HS-27A (cell line): Measurements from ENCODE around the gene IFRD1.

ENCODE experiments used
- DNase-seq: peaks from one replicate; pipeline ENCODE4 v3.0.0-alpha.2; 2012; ENCODE audit warnings: low read depth, missing footprints

Gene IFRD1

GRCh38 chr7:112449902-112450806, at the start of gene IFRD1:
TSS of gene IFRD1 (plus strand) at chr7:112450460. CDS start at chr7:112450689, 229 bp downstream.
- peak; percentile 81 for DNase-seq

- no peak for DNase-seq
Measured at GRCh38 chr7:112404321-112404720, 45.9 kb upstream of the IFRD1 start.

- no peak for DNase-seq
Measured at GRCh38 chr7:112405286-112405685, 45.0 kb upstream of the IFRD1 start.

GRCh38 chr7:112407261-112407660, 43.0 kb upstream of the IFRD1 start:
- no peak for DNase-seq

- DNase-seq: no peak
Measured at GRCh38 chr7:112410092-112410491, 40.2 kb upstream of the IFRD1 start.

- DNase-seq: no peak
Measured at GRCh38 chr7:112411186-112411795, 39.0 kb upstream of the IFRD1 start.

- DNase-seq: no peak
Measured at GRCh38 chr7:112414855-112415490, 35.3 kb upstream of the IFRD1 start.

- DNase-seq: no peak
Measured at GRCh38 chr7:112416127-112416526, 34.1 kb upstream of the IFRD1 start.

- DNase-seq: no peak
Measured at GRCh38 chr7:112419543-112420130, 30.6 kb upstream of the IFRD1 start.

GRCh38 chr7:112420236-112420861, 29.9 kb upstream of the IFRD1 start:
- no peak for DNase-seq

GRCh38 chr7:112421666-112422486, 28.4 kb upstream of the IFRD1 start:
- DNase-seq: no peak

GRCh38 chr7:112422842-112423496, 27.3 kb upstream of the IFRD1 start:
- DNase-seq: peak; percentile 27

GRCh38 chr7:112423987-112424386, 26.3 kb upstream of the IFRD1 start:
- DNase-seq: no peak

GRCh38 chr7:112427984-112428383, 22.3 kb upstream of the IFRD1 start:
- no peak for DNase-seq

- no peak for DNase-seq
Measured at GRCh38 chr7:112428715-112429114, 21.5 kb upstream of the IFRD1 start.

- no peak for DNase-seq
Measured at GRCh38 chr7:112430649-112431048, 19.6 kb upstream of the IFRD1 start.

- DNase-seq: no peak
Measured at GRCh38 chr7:112431803-112432202, 18.5 kb upstream of the IFRD1 start.

GRCh38 chr7:112433289-112433688, 17.0 kb upstream of the IFRD1 start:
- no peak for DNase-seq

- DNase-seq: no peak
Measured at GRCh38 chr7:112437072-112437471, 13.2 kb upstream of the IFRD1 start.

GRCh38 chr7:112439476-112439875, 10.8 kb upstream of the IFRD1 start:
- DNase-seq: no peak

- DNase-seq: no peak
Measured at GRCh38 chr7:112442210-112442609, 8.1 kb upstream of the IFRD1 start.
